GM12878 (cell line): ENCODE data around the gene COL24A1. TPM values are rescaled to one million over a fixed set of nuclear protein-coding genes. Genes with fewer than 3 reads are reported as not detected.

Experiments
- ATF7 ChIP-seq: fragments of 450-650 bp; IDR thresholded peaks from 2 replicates; pipeline ENCODE4 v1.6.1; 2016; ENCODE audit warnings: low read depth, mild to moderate bottlenecking
- BCL11A ChIP-seq: IDR thresholded peaks from 2 replicates; pipeline ENCODE4 v1.6.1; 2011; ENCODE audit warnings: low read depth, low read length
- BCL3 ChIP-seq: IDR thresholded peaks from 2 replicates; pipeline ENCODE4 v1.6.1; 2011; ENCODE audit warnings: borderline replicate concordance, low read depth, mild to moderate bottlenecking, moderate library complexity, low read length; ENCODE audit not compliant: insufficient read depth, poor library complexity, severe bottlenecking
- CBX5 ChIP-seq: sonication (generic); IDR thresholded peaks from 2 replicates; pipeline ENCODE4 v1.6.1; 2016; ENCODE audit warnings: low read depth, moderate library complexity, mild to moderate bottlenecking, inconsistent platforms
- CHD1 ChIP-seq: IDR thresholded peaks from 2 replicates; pipeline ENCODE4 v1.6.1; 2012; ENCODE audit warnings: low read depth, low read length, improper control_type of control experiment
- FOXK2 ChIP-seq: fragments of 450-650 bp; IDR thresholded peaks from 2 replicates; pipeline ENCODE4 v1.6.1; 2017; ENCODE audit warnings: mild to moderate bottlenecking, moderate library complexity
- GATAD2B ChIP-seq: fragments of 450-650 bp; conservative IDR thresholded peaks from 2 replicates; pipeline ENCODE4 v1.6.1; 2017; ENCODE audit warnings: low read depth, mild to moderate bottlenecking, moderate library complexity
- HCFC1 ChIP-seq: fragments of 150-350 bp; IDR thresholded peaks from 2 replicates; pipeline ENCODE4 v1.6.1; 2014; ENCODE audit warnings: low read length
- IKZF1 ChIP-seq: fragments of 450-650 bp; conservative IDR thresholded peaks from 2 replicates; pipeline ENCODE4 v1.6.1; 2017; ENCODE audit warnings: antibody characterized with exemption, mild to moderate bottlenecking
- IKZF2 ChIP-seq, 2 experiments: fragments of 450-650 bp; IDR thresholded peaks; 2 replicates each; pipeline ENCODE4 v1.6.1; 2017; ENCODE audit warnings: mild to moderate bottlenecking in 2 of 2, moderate library complexity in 2 of 2
- MEF2A ChIP-seq: IDR thresholded peaks from 2 replicates; pipeline ENCODE4 v1.6.1; 2011; ENCODE audit warnings: low read depth, mild to moderate bottlenecking, low read length, moderate library complexity; ENCODE audit not compliant: insufficient read depth
- MXI1 ChIP-seq: fragments of 150-350 bp; IDR thresholded peaks from 2 replicates; pipeline ENCODE4 v1.6.1; 2011; ENCODE audit warnings: low read depth, mild to moderate bottlenecking, inconsistent platforms, low read length, improper control_type of control experiment
- NBN ChIP-seq: fragments of 450-650 bp; IDR thresholded peaks from 2 replicates; pipeline ENCODE4 v1.6.1; 2016
- RELA ChIP-seq: fragments of 450-650 bp; IDR thresholded peaks from 2 replicates; pipeline ENCODE4 v1.8.0; 2014; ENCODE audit warnings: borderline replicate concordance; ENCODE audit not compliant: partially characterized antibody
- RELB ChIP-seq: fragments of 450-650 bp; IDR thresholded peaks from 2 replicates; pipeline ENCODE4 v1.6.1; 2017; ENCODE audit warnings: low read depth, mild to moderate bottlenecking, moderate library complexity
- SREBF1 ChIP-seq: IDR thresholded peaks from 2 replicates; pipeline ENCODE4 v1.6.1; 2012; ENCODE audit warnings: mild to moderate bottlenecking, low read length
- TAF1 ChIP-seq: IDR thresholded peaks from 2 replicates; pipeline ENCODE4 v1.6.1; 2011; ENCODE audit warnings: mild to moderate bottlenecking, low read depth, low read length, borderline replicate concordance
- ZNF622 ChIP-seq: fragments of 450-650 bp; IDR thresholded peaks from 2 replicates; pipeline ENCODE4 v1.6.1; 2017; ENCODE audit warnings: mild to moderate bottlenecking, inconsistent platforms
- polyA plus RNA-seq, 11 experiments: library from polyadenylated mRNA; depleted of rRNA in 4 of 11; unstranded in 6 of 11; stranded (reverse) in 5 of 11; fragments of >200 nt; fragmentation: Nextera tagmentation in 4 of 11; fragmentation: Illumina TruSeq in 1 of 11; extraction: Ambion mirVana in 4 of 11; extraction: Trizol in 1 of 11; gene quantifications; 1 replicate in 1 of 11; 2 replicates in 10 of 11; pipeline versions ENCODE4 v1.2.1 to v1.2.3, GENCODE V29; 2011 to 2016; ENCODE audit warnings: inconsistent platforms in 2 of 11, missing spikeins in 2 of 11, low read depth in 1 of 11
- total RNA-seq, 4 experiments: library from RNA; depleted of rRNA in 3 of 4; stranded (reverse); fragments of >200 nt in 3 of 4; fragmentation: Illumina TruSeq in 1 of 4; extraction: Trizol in 1 of 4; gene quantifications; 2 replicates each; pipeline versions ENCODE4 v1.2.1 to v1.2.3, GENCODE V29; 2013 to 2021
- TF ChIP-seq, protein P1 (sequence below): IDR thresholded peaks from 2 replicates; pipeline ENCODE4 v1.6.1; 2011; ENCODE audit warnings: mild to moderate bottlenecking, low read depth, low read length, moderate library complexity; ENCODE audit not compliant: insufficient replicate concordance
- TF ChIP-seq, protein P2 (sequence below): IDR thresholded peaks from 2 replicates; pipeline ENCODE4 v1.6.1; 2011; ENCODE audit warnings: low read depth, low read length, improper control_type of control experiment, borderline replicate concordance
- TF ChIP-seq, protein P3 (sequence below): fragments of 450-650 bp; IDR thresholded peaks from 2 replicates; pipeline ENCODE4 v1.6.1; 2016; ENCODE audit warnings: mild to moderate bottlenecking, moderate library complexity, borderline replicate concordance

The COL24A1 gene
- total and polyA plus RNA-seq, 10 of the 15 experiments (the other 5 are each of a cell fraction or from before 2014, with no cell fraction given): 0.19 to 4.1 (median 2.0) TPM

GRCh38 chr1:85707990-85708828, 448.4 kb downstream of the COL24A1 start, which contains the start of gene ZNHIT6 (continued):
- peak; percentile 56; the same call in 1 of the 2 replicates for TF ChIP-seq RELB
- no peak for TF ChIP-seq MEF2A
- TF ChIP-seq, protein P1, sequence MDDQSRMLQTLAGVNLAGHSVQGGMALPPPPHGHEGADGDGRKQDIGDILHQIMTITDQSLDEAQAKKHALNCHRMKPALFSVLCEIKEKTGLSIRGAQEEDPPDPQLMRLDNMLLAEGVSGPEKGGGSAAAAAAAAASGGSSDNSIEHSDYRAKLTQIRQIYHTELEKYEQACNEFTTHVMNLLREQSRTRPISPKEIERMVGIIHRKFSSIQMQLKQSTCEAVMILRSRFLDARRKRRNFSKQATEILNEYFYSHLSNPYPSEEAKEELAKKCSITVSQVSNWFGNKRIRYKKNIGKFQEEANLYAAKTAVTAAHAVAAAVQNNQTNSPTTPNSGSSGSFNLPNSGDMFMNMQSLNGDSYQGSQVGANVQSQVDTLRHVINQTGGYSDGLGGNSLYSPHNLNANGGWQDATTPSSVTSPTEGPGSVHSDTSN: no peak
- TF ChIP-seq TAF1: peak; percentile 81; the same call in 1 of the 2 replicates
- TF ChIP-seq IKZF1: peak; percentile 73
- TF ChIP-seq RELA: peak; percentile 75
- TF ChIP-seq SREBF1: no peak
- peak; percentile 58 for TF ChIP-seq HCFC1
- TF ChIP-seq, protein P2, sequence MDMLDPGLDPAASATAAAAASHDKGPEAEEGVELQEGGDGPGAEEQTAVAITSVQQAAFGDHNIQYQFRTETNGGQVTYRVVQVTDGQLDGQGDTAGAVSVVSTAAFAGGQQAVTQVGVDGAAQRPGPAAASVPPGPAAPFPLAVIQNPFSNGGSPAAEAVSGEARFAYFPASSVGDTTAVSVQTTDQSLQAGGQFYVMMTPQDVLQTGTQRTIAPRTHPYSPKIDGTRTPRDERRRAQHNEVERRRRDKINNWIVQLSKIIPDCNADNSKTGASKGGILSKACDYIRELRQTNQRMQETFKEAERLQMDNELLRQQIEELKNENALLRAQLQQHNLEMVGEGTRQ: peak; percentile 9; the same call in 1 of the 2 replicates
- TF ChIP-seq MXI1: peak; percentile 98
- TF ChIP-seq, protein P3, sequence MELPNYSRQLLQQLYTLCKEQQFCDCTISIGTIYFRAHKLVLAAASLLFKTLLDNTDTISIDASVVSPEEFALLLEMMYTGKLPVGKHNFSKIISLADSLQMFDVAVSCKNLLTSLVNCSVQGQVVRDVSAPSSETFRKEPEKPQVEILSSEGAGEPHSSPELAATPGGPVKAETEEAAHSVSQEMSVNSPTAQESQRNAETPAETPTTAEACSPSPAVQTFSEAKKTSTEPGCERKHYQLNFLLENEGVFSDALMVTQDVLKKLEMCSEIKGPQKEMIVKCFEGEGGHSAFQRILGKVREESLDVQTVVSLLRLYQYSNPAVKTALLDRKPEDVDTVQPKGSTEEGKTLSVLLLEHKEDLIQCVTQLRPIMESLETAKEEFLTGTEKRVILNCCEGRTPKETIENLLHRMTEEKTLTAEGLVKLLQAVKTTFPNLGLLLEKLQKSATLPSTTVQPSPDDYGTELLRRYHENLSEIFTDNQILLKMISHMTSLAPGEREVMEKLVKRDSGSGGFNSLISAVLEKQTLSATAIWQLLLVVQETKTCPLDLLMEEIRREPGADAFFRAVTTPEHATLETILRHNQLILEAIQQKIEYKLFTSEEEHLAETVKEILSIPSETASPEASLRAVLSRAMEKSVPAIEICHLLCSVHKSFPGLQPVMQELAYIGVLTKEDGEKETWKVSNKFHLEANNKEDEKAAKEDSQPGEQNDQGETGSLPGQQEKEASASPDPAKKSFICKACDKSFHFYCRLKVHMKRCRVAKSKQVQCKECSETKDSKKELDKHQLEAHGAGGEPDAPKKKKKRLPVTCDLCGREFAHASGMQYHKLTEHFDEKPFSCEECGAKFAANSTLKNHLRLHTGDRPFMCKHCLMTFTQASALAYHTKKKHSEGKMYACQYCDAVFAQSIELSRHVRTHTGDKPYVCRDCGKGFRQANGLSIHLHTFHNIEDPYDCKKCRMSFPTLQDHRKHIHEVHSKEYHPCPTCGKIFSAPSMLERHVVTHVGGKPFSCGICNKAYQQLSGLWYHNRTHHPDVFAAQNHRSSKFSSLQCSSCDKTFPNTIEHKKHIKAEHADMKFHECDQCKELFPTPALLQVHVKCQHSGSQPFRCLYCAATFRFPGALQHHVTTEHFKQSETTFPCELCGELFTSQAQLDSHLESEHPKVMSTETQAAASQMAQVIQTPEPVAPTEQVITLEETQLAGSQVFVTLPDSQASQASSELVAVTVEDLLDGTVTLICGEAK: 0 out of 2 replicates have a peak, but pooled peaks have one; percentile 13
- peak; percentile 93 for TF ChIP-seq NBN
- 0 out of 2 replicates have a peak, but pooled peaks have one; percentile 11 for TF ChIP-seq ATF7
- no peak for TF ChIP-seq FOXK2
- TF ChIP-seq CHD1: no peak
- 0 out of 2 replicates have a peak, but pooled peaks have one; percentile 15 for TF ChIP-seq BCL11A
- peak in 1 of 2 experiments; percentile 59; a peak in 2 of 4 replicates for TF ChIP-seq IKZF2 (IDR thresholded peaks at IDR 0.05)
- peak; percentile 74; the same call in 1 of the 2 replicates for TF ChIP-seq GATAD2B
- TF ChIP-seq CBX5: peak; percentile 96
- TF ChIP-seq ZNF622: no peak
- TF ChIP-seq BCL3: no peak
